ENCODE measurements around the gene FAM9C. TPM values are rescaled to one million over a fixed set of nuclear protein-coding genes. Genes with fewer than 3 reads are reported as not detected.

FAM9C gene
- total RNA-seq, 1 experiment from 2014 or later = not detected

DNA sequence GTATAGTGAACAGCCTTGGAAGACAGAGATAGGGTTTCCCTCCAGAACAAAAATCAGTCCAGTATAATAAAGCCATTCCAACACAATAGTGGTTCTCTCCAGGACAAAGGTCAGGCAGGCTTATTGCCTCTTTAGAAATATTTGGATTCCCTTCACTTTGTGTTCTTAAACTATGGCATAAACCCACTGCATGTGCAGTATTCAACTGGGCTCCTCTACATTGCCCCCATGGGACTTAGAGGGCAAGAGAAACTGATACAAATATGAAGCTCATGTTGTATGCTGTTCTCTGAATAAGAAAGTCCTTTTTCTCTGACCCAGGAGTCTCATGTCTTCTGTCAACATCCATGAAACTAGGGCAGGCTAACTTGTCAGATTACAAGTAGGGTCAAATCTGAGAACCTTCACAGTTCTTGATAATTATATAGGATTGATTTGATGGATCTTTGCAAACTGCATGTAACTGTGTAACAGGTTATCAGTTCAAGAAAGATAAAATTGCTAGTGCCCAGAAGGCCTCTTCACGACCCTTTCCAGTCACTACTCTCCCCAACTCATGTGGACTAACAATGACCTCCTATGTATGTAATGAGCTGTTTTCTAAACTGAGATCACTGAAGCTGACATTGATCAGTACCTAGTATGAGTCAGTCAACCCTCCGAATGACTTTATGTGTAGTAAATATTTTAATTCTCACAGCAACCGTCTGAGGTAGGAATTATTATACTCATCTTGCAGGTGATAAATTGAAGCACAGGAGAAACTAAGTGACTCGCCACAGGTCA is 31.9 kb upstream of the FAM9C start (continued):
- TF ChIP-seq, protein P1, sequence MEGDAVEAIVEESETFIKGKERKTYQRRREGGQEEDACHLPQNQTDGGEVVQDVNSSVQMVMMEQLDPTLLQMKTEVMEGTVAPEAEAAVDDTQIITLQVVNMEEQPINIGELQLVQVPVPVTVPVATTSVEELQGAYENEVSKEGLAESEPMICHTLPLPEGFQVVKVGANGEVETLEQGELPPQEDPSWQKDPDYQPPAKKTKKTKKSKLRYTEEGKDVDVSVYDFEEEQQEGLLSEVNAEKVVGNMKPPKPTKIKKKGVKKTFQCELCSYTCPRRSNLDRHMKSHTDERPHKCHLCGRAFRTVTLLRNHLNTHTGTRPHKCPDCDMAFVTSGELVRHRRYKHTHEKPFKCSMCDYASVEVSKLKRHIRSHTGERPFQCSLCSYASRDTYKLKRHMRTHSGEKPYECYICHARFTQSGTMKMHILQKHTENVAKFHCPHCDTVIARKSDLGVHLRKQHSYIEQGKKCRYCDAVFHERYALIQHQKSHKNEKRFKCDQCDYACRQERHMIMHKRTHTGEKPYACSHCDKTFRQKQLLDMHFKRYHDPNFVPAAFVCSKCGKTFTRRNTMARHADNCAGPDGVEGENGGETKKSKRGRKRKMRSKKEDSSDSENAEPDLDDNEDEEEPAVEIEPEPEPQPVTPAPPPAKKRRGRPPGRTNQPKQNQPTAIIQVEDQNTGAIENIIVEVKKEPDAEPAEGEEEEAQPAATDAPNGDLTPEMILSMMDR (IDR thresholded peaks at IDR 0.05 in 2 of 3, conservative IDR thresholded peaks at IDR 0.05 in 1 of 3; ENCODE audit: borderline replicate concordance in 1 of 3, insufficient read depth in 1 of 3, low read depth in 2 of 3, low read length in 2 of 3) = no peak
- no peak for TF ChIP-seq ZFX (IDR thresholded peaks at IDR 0.05)
- no peak for TF ChIP-seq POLR2AphosphoS5 (IDR thresholded peaks at IDR 0.05; ENCODE audit: low read depth, low read length)
- TF ChIP-seq, protein P2, sequence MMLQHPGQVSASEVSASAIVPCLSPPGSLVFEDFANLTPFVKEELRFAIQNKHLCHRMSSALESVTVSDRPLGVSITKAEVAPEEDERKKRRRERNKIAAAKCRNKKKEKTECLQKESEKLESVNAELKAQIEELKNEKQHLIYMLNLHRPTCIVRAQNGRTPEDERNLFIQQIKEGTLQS (IDR thresholded peaks at IDR 0.05) = no peak
- TF ChIP-seq CEBPB (IDR thresholded peaks at IDR 0.05; ENCODE audit: low read depth) = no peak
- no peak for TF ChIP-seq POLR2A (IDR thresholded peaks at IDR 0.05; ENCODE audit: borderline replicate concordance, extremely low read depth, insufficient read depth, insufficient read length)
- TF ChIP-seq, protein P3, sequence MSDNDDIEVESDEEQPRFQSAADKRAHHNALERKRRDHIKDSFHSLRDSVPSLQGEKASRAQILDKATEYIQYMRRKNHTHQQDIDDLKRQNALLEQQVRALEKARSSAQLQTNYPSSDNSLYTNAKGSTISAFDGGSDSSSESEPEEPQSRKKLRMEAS (IDR thresholded peaks at IDR 0.05) = no peak
- no peak for TF ChIP-seq ELF1 (IDR thresholded peaks at IDR 0.05; ENCODE audit: borderline replicate concordance, low read depth)
- TF ChIP-seq CBX3 (IDR thresholded peaks at IDR 0.05; ENCODE audit: low read depth) = no peak
- no peak for TF ChIP-seq SRF (IDR thresholded peaks at IDR 0.05; ENCODE audit: low read depth)
- no peak for TF ChIP-seq YY1 (IDR thresholded peaks at IDR 0.05; ENCODE audit: extremely low read depth, insufficient replicate concordance, low read depth, low read length)
